Lower leg skin (tissue), 4 donors: ENCODE results near the gene CTSL. TPM values are rescaled to one million over a fixed set of nuclear protein-coding genes. Genes with fewer than 3 reads are reported as not detected.

ENCODE experiments used
- DNase-seq, 2 donors: peaks; one replicate each; pipeline ENCODE4 v3.0.0-alpha.2; 2019; ENCODE audit warnings: low spot score in 2 of 2
- H3K4me3 ChIP-seq: fragments of 200-600 bp; sonication (generic); 2 replicates; pipeline ENCODE4 v1.5.1; 2017; ENCODE audit warnings: mild to moderate bottlenecking, low read depth; ENCODE audit not compliant: poor library complexity, severe bottlenecking
- POLR2A ChIP-seq, 2 donors: fragments of 450-650 bp; IDR thresholded peaks; one replicate each; pipeline ENCODE4 v1.6.1; 2016 to 2017; ENCODE audit warnings: antibody characterized with exemption in 2 of 2, mild to moderate bottlenecking in 1 of 2, moderate library complexity in 1 of 2
- WGBS, 2 donors: methylation state at CpG; one replicate each; pipeline ENCODE4 v1.1.5; 2018; 5-methylcytosine and 5-hydroxymethylcytosine counted together
- intact Hi-C: fragments of 100-400 bp; cut with DNase I; formaldehyde crosslinking; loops from one replicate; pipeline ENCODE4 v1.15.0; 2023; ENCODE audit warnings: low total_unique reads
- total RNA-seq, 4 donors: library from RNA; depleted of rRNA; stranded (reverse); fragments of >200 nt; gene quantifications; one replicate each; pipeline ENCODE4 v1.1.0, GENCODE V29; 2016
- TF ChIP-seq, protein P1 (sequence below), 3 donors: fragments of 450-650 bp; IDR thresholded peaks; one replicate each; pipeline ENCODE4 v1.5.1; 2016; ENCODE audit warnings: antibody characterized with exemption in 3 of 3, mild to moderate bottlenecking in 3 of 3, moderate library complexity in 2 of 3

Gene CTSL
- total RNA-seq, 4 donors from 2014 or later, result 22.0 to 41.3 (median 33.8) TPM

DNA sequence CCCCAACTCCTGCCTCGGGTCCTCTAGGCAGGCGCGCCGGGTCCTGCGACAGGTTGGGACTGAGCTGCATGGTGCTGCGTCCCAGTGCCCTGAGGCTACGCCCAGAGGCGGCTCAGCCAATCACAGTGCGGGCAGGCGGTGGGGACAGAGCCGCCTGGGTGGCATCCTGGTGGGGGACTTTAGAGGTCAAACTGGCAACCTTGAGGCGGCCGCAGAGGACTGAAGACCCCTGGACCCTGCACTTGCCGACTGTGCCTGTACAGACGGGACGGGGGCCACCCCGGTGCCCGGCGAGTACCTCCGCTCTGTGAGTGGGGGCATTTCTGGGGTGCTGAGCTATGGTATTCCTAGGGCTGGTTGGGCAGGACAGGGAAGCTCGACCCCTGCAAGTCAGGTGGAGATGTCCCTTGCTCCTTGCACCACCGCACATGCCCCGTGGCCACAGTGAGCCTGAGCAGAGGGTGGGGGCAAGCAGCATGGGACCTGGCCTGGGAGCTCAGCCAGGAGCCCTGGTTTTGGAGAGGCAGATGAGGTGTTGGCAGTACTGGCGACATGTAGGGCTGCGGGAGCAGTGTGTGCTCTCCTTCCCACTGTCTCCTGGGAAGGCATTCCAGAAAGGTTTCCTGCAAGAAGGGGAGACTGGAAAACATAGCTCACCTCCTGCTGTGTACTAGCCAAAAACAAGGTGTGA lies 45.5 kb downstream of the CTSL start:
- TF ChIP-seq POLR2A (IDR thresholded peaks at IDR 0.05), result no peak
- TF ChIP-seq, protein P1, sequence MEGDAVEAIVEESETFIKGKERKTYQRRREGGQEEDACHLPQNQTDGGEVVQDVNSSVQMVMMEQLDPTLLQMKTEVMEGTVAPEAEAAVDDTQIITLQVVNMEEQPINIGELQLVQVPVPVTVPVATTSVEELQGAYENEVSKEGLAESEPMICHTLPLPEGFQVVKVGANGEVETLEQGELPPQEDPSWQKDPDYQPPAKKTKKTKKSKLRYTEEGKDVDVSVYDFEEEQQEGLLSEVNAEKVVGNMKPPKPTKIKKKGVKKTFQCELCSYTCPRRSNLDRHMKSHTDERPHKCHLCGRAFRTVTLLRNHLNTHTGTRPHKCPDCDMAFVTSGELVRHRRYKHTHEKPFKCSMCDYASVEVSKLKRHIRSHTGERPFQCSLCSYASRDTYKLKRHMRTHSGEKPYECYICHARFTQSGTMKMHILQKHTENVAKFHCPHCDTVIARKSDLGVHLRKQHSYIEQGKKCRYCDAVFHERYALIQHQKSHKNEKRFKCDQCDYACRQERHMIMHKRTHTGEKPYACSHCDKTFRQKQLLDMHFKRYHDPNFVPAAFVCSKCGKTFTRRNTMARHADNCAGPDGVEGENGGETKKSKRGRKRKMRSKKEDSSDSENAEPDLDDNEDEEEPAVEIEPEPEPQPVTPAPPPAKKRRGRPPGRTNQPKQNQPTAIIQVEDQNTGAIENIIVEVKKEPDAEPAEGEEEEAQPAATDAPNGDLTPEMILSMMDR (IDR thresholded peaks at IDR 0.05), result no peak
- intact Hi-C loops, result no loop called here
- 73 to 86% methylated on average over 14 to 23 of the region's 25 CpGs for WGBS, 2 donors
- H3K4me3 ChIP-seq, result no peak overlapping the region
- DNase-seq, result no peak

DNA sequence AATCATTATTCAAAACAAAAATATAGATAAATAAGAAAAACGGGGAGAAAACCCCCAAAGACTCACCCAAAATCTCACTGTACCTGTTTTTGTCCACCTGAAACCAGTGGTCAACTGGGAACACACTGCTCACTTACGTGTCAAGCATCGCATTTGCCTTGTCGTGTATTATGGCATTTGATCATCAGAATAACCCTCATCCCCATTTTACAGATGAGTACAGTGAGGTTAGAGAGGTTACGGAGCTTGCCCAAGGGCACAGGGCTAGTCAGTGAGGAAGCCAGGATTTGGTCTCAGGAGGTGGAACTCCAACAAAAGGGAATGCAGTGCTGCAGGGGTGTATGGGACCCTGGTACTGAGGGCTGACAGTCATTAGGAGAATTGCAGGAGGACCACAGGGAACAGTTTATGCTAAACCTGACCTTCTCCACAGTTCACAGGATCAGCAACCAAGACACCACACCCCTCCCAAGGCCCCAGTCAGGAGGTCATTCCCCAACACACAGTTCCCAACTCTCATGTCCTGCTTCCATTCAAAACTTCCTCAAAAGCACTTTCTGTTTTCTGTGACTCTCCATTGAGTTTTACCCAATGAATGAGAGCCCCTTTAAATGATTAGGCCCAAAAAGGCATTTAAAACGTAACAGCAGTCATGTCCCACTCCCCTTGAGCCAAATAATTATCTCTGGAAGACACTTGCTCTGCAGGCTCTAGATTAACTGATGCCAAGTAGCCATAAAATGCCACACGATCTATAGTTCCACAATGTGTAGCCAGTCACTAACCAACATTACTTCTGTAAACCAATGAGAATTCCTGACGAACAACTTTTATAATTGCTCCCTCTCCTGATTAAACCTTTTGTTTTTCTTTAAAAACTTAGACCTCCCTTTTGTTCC lies 50.8 kb downstream of the CTSL start:
- no peak for DNase-seq
- 79 to 84% methylated on average over 8 of the region's 8 CpGs for WGBS, 2 donors
- TF ChIP-seq POLR2A (IDR thresholded peaks at IDR 0.05), result no peak
- TF ChIP-seq, protein P1 (IDR thresholded peaks at IDR 0.05), result no peak
- no peak overlapping the region for H3K4me3 ChIP-seq
- intact Hi-C loops, result no loop called here

GRCh38 chr9:87778996-87779395 lies 53.1 kb downstream of the CTSL start:
- DNase-seq, result no peak
- TF ChIP-seq POLR2A (IDR thresholded peaks at IDR 0.05), result no peak
- TF ChIP-seq, protein P1 (IDR thresholded peaks at IDR 0.05), result no peak
- 93 to 95% methylated on average over 4 of the region's 4 CpGs for WGBS, 2 donors
- intact Hi-C loops, result no loop called here
- H3K4me3 ChIP-seq, result no peak overlapping the region

Other genes with a start within 250 kb of the CTSL start
- 10 to 100 TPM in 2 of 4 donors, 1 to 10 TPM in 2; 8.8 to 18.3 (median 9.9) TPM for gene DAPK1, start 228.3 kb upstream of the CTSL start, total RNA-seq
- gene SPATA31E1, start 156.8 kb downstream of the CTSL start, total RNA-seq, result not detected
- not detected for gene SPATA31C1, start 191.8 kb downstream of the CTSL start, total RNA-seq
- gene CDK20, start 248.4 kb downstream of the CTSL start, total RNA-seq, result 1 to 10 TPM; 4.1 to 8.8 (median 6.3) TPM